Right lobe of liver (tissue), 6 donors: ENCODE data around the gene AXDND1. TPM values are rescaled to one million over a fixed set of nuclear protein-coding genes. Genes with fewer than 3 reads are reported as not detected.

Source experiments
- ATAC-seq, 4 donors: fragments of 200-7000 bp; cut with Tn5 transposase; one replicate each; pipeline ENCODE4 v1.9.1; 2020; ENCODE audit warnings: mild to moderate bottlenecking in 4 of 4, moderate library complexity in 4 of 4
- DNase-seq, 3 donors: peaks; one replicate each; pipeline ENCODE4 v3.0.0-alpha.2; 2020
- H3K27ac ChIP-seq, 3 donors: fragments of 200-600 bp; one replicate each; pipeline ENCODE4 v1.8.0; 2022
- H3K27me3 ChIP-seq, 2 donors: fragments of 200-600 bp; one replicate each; pipeline ENCODE4 v1.8.0; 2022
- H3K36me3 ChIP-seq, 4 donors: fragments of 200-600 bp; sonication (generic) in 1 of 4; one replicate each; pipeline versions ENCODE4 v1.5.1 to v1.8.0; 2017 to 2022; ENCODE audit warnings: control low read depth in 1 of 4
- H3K4me1 ChIP-seq, 4 donors: fragments of 200-600 bp; sonication (generic) in 1 of 4; one replicate each; pipeline versions ENCODE4 v1.5.1 to v1.8.0; 2017 to 2022; ENCODE audit warnings: control low read depth in 1 of 4
- H3K4me3 ChIP-seq, 3 donors: fragments of 200-600 bp; one replicate each; pipeline ENCODE4 v1.8.0; 2022
- H3K9me3 ChIP-seq, 4 donors: fragments of 200-600 bp; sonication (generic) in 1 of 4; one replicate each; pipeline versions ENCODE4 v1.5.1 to v1.8.0; 2017 to 2022; ENCODE audit warnings: control low read depth in 1 of 4
- POLR2A ChIP-seq: fragments of 450-650 bp; IDR thresholded peaks from one replicate; pipeline ENCODE4 v1.6.1; 2017; ENCODE audit warnings: antibody characterized with exemption, mild to moderate bottlenecking
- WGBS: methylation state at CpG from one replicate; pipeline ENCODE4 v1.1.6; 2018; ENCODE audit warnings: low coverage, low lambda C conversion rate; ENCODE audit not compliant: insufficient coverage; ENCODE audit errors: missing lambda C conversion rate; 5-methylcytosine and 5-hydroxymethylcytosine counted together
- intact Hi-C, 2 donors: fragments of 100-400 bp; cut with DNase I; formaldehyde crosslinking; loops; one replicate each; pipeline versions ENCODE4 v1.11.2 to v1.14.1; 2022
- total RNA-seq, 6 experiments: library from RNA; depleted of rRNA in 2 of 6; stranded (reverse); fragments of >200 nt in 2 of 6; fragmentation: NEBNext Ultra II Directional in 3 of 6; extraction: Animal tissue kit (Norgen Biotek cat#: 25700) in 3 of 6; gene quantifications; one replicate each; pipeline versions ENCODE4 v1.1.0 to v1.2.4, GENCODE V29; 2016 to 2023
- TF ChIP-seq, protein P1 (sequence below), 4 donors: fragments of 200-600 bp in 3 of 4; fragments of 450-650 bp in 1 of 4; IDR thresholded peaks; one replicate each; pipeline versions ENCODE4 v1.5.1 to v1.8.0; 2016 to 2022; ENCODE audit warnings: antibody characterized with exemption in 4 of 4, mild to moderate bottlenecking in 2 of 4
- donor health status: DM: no; HTN: yes; CAD: no.
- donor health status: DM: no; HTN: no; CAD: no.
- donor health status: DM: no; HTN: no; CAD: no.
- donor health status: DM: no; HTN: yes; CAD: no.
- donor health status: DM: no; HTN: yes; CAD: no.

AXDND1 gene
- total RNA-seq, 6 experiments from 2014 or later: 0.09 TPM; not detected in 5

DNA sequence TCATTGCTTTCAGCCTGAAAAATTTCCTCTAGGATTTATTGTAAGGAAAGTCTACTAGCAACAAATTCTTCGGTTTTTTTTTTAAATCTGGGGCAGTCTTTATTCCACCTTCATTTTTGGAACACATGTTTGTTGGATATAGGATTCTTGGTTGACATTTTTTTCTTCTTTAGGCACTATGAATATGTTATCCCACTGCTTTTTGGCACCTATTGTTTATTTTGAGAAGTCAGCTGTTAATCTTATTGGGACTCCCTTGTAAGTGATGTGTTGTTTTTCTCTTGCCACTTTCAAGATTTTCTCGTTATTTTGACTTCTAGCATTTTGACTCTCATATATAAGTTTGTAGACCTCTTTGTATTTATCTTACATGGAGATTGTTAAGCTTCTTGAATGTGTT lies 110.7 kb downstream of the AXDND1 start:
- no peaks in the 10 kb centered on the region for H3K36me3 ChIP-seq
- intact Hi-C loops: no loop called here
- 30% methylated on average over 2 of the region's 2 CpGs for WGBS
- no peak overlapping the region for H3K27ac ChIP-seq
- H3K4me1 ChIP-seq: no peaks in the 10 kb centered on the region
- no peak for DNase-seq
- H3K4me3 ChIP-seq: no peak overlapping the region
- no peak for ATAC-seq
- H3K27me3 ChIP-seq: no peaks in the 10 kb centered on the region
- TF ChIP-seq, protein P1, sequence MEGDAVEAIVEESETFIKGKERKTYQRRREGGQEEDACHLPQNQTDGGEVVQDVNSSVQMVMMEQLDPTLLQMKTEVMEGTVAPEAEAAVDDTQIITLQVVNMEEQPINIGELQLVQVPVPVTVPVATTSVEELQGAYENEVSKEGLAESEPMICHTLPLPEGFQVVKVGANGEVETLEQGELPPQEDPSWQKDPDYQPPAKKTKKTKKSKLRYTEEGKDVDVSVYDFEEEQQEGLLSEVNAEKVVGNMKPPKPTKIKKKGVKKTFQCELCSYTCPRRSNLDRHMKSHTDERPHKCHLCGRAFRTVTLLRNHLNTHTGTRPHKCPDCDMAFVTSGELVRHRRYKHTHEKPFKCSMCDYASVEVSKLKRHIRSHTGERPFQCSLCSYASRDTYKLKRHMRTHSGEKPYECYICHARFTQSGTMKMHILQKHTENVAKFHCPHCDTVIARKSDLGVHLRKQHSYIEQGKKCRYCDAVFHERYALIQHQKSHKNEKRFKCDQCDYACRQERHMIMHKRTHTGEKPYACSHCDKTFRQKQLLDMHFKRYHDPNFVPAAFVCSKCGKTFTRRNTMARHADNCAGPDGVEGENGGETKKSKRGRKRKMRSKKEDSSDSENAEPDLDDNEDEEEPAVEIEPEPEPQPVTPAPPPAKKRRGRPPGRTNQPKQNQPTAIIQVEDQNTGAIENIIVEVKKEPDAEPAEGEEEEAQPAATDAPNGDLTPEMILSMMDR (IDR thresholded peaks at IDR 0.05): no peak
- no peak for TF ChIP-seq POLR2A
- peaks cover 0 to 14% (median 0%) of the 10 kb centered on the region in 4 donors for H3K9me3 ChIP-seq

DNA sequence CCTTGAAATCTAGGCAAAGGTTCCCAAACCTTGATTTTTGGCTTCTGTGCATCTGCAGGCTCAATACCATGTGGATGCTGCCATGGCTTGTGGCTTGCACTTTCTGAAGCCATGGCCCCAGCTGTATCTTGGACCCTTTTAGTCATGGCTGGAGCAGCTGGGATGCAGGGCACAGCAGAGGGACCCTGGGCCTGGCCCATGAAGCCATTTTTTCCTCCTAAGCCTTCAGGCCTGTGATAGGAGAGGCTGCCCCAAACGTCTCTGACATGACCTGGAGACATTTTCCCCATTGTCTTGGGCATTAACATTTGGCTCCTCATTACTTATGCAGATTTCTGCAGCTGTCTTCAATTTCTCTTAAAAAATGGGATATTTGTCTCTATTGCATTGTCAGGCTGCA lies 112.6 kb downstream of the AXDND1 start:
- 13% methylated on average over 1 of the region's 1 CpG for WGBS
- intact Hi-C loops: no loop called here

DNA sequence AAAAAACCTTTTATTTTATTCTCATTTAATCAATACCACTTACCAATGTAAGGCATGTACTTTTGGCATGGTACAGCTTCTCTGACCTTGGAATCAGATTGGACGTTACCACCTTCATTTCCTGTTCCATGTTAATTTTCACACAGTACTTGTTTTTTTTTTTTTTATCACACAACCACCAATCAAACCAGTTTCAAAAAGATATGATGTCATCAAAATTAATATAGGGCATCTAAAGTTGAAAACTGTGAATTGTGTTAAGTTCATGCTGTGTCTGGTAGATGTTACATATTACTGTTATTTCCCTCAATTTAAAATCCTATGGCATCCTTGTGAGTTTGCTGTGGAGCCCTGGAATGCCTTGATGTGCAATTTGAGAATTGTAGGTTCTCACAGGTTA lies 124.8 kb downstream of the AXDND1 start:
- WGBS: 35% methylated on average over 1 of the region's 1 CpG

More for the DNA sequence above, 112.6 kb downstream of the AXDND1 start:
- Histone ChIP-seq H3K4me3 (no peak overlapping the region), H3K27ac (no peak overlapping the region), H3K4me1 (no peaks in the 10 kb centered on the region), H3K36me3 (no peaks in the 10 kb centered on the region), H3K9me3 (peaks cover 0 to 14% (median 0%) of the 10 kb centered on the region in 4 donors), H3K27me3 (no peaks in the 10 kb centered on the region)
- no peak for TF ChIP-seq POLR2A
- TF ChIP-seq, protein P1 (IDR thresholded peaks at IDR 0.05): no peak
- DNase-seq (no peak), ATAC-seq (no peak)

DNA sequence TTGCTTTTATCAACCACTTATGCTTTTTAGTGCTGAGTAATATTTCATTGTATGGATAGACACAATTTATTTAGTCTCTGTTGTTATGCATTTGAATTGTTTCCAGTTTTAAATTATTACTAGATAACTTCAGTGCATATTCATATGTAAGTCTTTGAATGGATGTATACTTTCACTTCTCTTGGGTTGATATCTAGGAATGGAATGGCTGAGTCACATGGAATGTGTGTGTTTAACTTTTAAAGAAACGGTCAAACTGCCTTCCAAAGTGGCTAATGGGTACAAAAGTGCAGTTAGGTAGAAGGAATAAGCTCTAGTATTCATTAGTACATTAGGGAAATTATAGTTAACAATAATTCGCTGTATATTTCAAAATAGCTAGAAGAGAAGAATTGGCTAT lies 127.6 kb downstream of the AXDND1 start:
- 31% methylated on average over 2 of the region's 2 CpGs for WGBS
- Histone ChIP-seq H3K36me3 (no peaks in the 10 kb centered on the region), H3K27me3 (no peaks in the 10 kb centered on the region), H3K9me3 (no peaks in the 10 kb centered on the region), H3K27ac (no peak overlapping the region), H3K4me3 (no peak overlapping the region), H3K4me1 (no peaks in the 10 kb centered on the region)
- intact Hi-C loops: no loop called here
- TF ChIP-seq, protein P1 (IDR thresholded peaks at IDR 0.05): no peak
- TF ChIP-seq POLR2A: no peak
- ATAC-seq (no peak), DNase-seq (no peak)

More for the DNA sequence above, 124.8 kb downstream of the AXDND1 start:
- Histone ChIP-seq H3K27ac (no peak overlapping the region), H3K4me1 (no peaks in the 10 kb centered on the region), H3K27me3 (no peaks in the 10 kb centered on the region), H3K4me3 (no peak overlapping the region), H3K36me3 (no peaks in the 10 kb centered on the region), H3K9me3 (no peaks in the 10 kb centered on the region)
- ATAC-seq (no peak), DNase-seq (no peak)
- intact Hi-C loops: no loop called here
- TF ChIP-seq, protein P1 (IDR thresholded peaks at IDR 0.05): no peak
- no peak for TF ChIP-seq POLR2A

DNA sequence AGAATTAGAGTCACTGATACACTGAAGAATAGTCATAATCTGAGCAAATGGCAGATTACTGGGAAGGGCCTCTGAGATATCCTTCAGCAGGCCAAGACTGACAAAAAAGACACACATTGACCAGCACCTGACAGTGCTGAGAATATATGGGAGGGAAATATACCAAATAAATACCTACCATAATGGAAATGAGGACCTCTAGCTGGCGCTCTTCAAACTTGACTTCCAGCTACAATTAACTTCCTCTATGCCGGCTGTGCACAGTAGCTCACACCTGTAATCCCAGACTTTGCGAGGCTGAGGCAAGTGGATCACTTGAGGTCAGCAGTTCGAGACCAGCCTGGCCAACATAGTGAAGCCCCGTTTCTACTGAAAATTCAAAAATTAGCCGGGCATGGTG lies 140.4 kb downstream of the AXDND1 start:
- H3K27me3 ChIP-seq: no peaks in the 10 kb centered on the region
- TF ChIP-seq, protein P1 (IDR thresholded peaks at IDR 0.05): no peak
- H3K27ac ChIP-seq: no peak overlapping the region
- no peak overlapping the region for H3K4me3 ChIP-seq
- no peaks in the 10 kb centered on the region for H3K9me3 ChIP-seq
- intact Hi-C loops: no loop called here
- ATAC-seq (no peak), DNase-seq (no peak)
- H3K4me1 ChIP-seq: no peaks in the 10 kb centered on the region
- H3K36me3 ChIP-seq: no peaks in the 10 kb centered on the region
- 83% methylated on average over 3 of the region's 6 CpGs for WGBS
